WERI-Rb-1 (cell line): ENCODE results near the gene CRYBB1.

ENCODE experiments used
- DNase-seq: peaks from one replicate; pipeline ENCODE4 v3.0.0-alpha.2; 2020
- H3K27ac ChIP-seq: fragments of 250-450 bp; sonication (Bioruptor Pico); 2 replicates; pipeline ENCODE4 v1.5.1; 2020; ENCODE audit warnings: mild to moderate bottlenecking, moderate library complexity
- H3K27me3 ChIP-seq: fragments of 250-450 bp; sonication (Bioruptor Pico); 2 replicates; pipeline ENCODE4 v1.5.1; 2021; ENCODE audit warnings: mild to moderate bottlenecking, low read depth, moderate library complexity; ENCODE audit not compliant: insufficient read depth, severe bottlenecking
- H3K36me3 ChIP-seq: fragments of 250-450 bp; sonication (Bioruptor Pico); 2 replicates; pipeline ENCODE4 v1.5.1; 2020; ENCODE audit warnings: mild to moderate bottlenecking, moderate library complexity
- H3K4me3 ChIP-seq: 2 replicates; pipeline ENCODE4 v1.5.1; 2011; ENCODE audit warnings: low read depth, mild to moderate bottlenecking, control low read depth, low read length
- H3K9me3 ChIP-seq: fragments of 250-450 bp; sonication (Bioruptor Pico); 2 replicates; pipeline ENCODE4 v1.5.1; 2021; ENCODE audit warnings: mild to moderate bottlenecking, moderate library complexity; ENCODE audit not compliant: severe bottlenecking
- CTCF ChIP-seq: IDR thresholded peaks from 2 replicates; pipeline ENCODE4 v1.5.1; 2011; ENCODE audit warnings: low read depth, mild to moderate bottlenecking, control low read depth, inconsistent platforms, low read length

Gene CRYBB1

GRCh38 chr22:26621663-26622062 lies 3.8 kb upstream of the CRYBB1 start, which contains the start of gene CRYBA4:
Gene CRYBA4, plus strand, starts transcription at chr22:26621963. Its CDS starts 634 bp downstream, at chr22:26622597.
- TF ChIP-seq CTCF: no peak
- no peak within 1 kb of the TSS for H3K27ac ChIP-seq
- no peak for DNase-seq
- H3K27me3 ChIP-seq: no peaks in the 10 kb centered on the region
- H3K36me3 ChIP-seq: no peaks in the 10 kb centered on the region
- H3K9me3 ChIP-seq: no peaks in the 10 kb centered on the region
- no peak within 1 kb of the TSS for H3K4me3 ChIP-seq

- no peak overlapping the region for H3K27ac ChIP-seq
- no peaks in the 10 kb centered on the region for H3K36me3 ChIP-seq
- DNase-seq: no peak
- no peak overlapping the region for H3K4me3 ChIP-seq
- TF ChIP-seq CTCF: no peak
- no peaks in the 10 kb centered on the region for H3K9me3 ChIP-seq
- no peaks in the 10 kb centered on the region for H3K27me3 ChIP-seq
Observed at GRCh38 chr22:26620197-26620596, 2.4 kb upstream of the CRYBB1 start.

GRCh38 chr22:26619510-26619909 lies 1.7 kb upstream of the CRYBB1 start:
- no peaks in the 10 kb centered on the region for H3K36me3 ChIP-seq
- no peak overlapping the region for H3K27ac ChIP-seq
- H3K27me3 ChIP-seq: no peaks in the 10 kb centered on the region
- DNase-seq: no peak
- no peak for TF ChIP-seq CTCF
- H3K4me3 ChIP-seq: no peak overlapping the region
- H3K9me3 ChIP-seq: no peaks in the 10 kb centered on the region

GRCh38 chr22:26618455-26618854 lies 628 bp upstream of the CRYBB1 start:
- no peak overlapping the region for H3K27ac ChIP-seq
- H3K27me3 ChIP-seq: no peaks in the 10 kb centered on the region
- H3K9me3 ChIP-seq: no peaks in the 10 kb centered on the region
- no peak overlapping the region for H3K4me3 ChIP-seq
- no peak for DNase-seq
- no peak for TF ChIP-seq CTCF
- H3K36me3 ChIP-seq: no peaks in the 10 kb centered on the region

- no peak overlapping the region for H3K4me3 ChIP-seq
- H3K36me3 ChIP-seq: no peaks in the 10 kb centered on the region
- H3K9me3 ChIP-seq: no peaks in the 10 kb centered on the region
- H3K27me3 ChIP-seq: no peaks in the 10 kb centered on the region
- H3K27ac ChIP-seq: no peak overlapping the region
- no peak for DNase-seq
- TF ChIP-seq CTCF: no peak
Observed at GRCh38 chr22:26616650-26617049, 1.2 kb downstream of the CRYBB1 start.

- Histone ChIP-seq H3K36me3 (no peaks in the 10 kb centered on the region), H3K9me3 (no peaks in the 10 kb centered on the region), H3K27ac (no peak overlapping the region), H3K4me3 (no peak overlapping the region), H3K27me3 (no peaks in the 10 kb centered on the region)
- no peak for TF ChIP-seq CTCF
- DNase-seq: no peak
Observed at GRCh38 chr22:26615830-26616435, 1.9 kb downstream of the CRYBB1 start.
